ENCODE results near the gene ZNF385B. TPM values are rescaled to one million over a fixed set of nuclear protein-coding genes. Genes with fewer than 3 reads are reported as not detected.

The ZNF385B gene
- total RNA-seq, 1 donor from 2014 or later, result 0.89 TPM

GRCh38 chr2:179855673-179856072, 5.7 kb downstream of the ZNF385B start:
- DNase-seq, result no peak

GRCh38 chr2:179854891-179855290, 6.5 kb downstream of the ZNF385B start:
- no peak for DNase-seq

- DNase-seq, result no peak
These were observed 8.3 kb downstream of the ZNF385B start for GRCh38 chr2:179853108-179853507.

- DNase-seq, result no peak
These were observed 11.2 kb downstream of the ZNF385B start for GRCh38 chr2:179850188-179850587.

DNA sequence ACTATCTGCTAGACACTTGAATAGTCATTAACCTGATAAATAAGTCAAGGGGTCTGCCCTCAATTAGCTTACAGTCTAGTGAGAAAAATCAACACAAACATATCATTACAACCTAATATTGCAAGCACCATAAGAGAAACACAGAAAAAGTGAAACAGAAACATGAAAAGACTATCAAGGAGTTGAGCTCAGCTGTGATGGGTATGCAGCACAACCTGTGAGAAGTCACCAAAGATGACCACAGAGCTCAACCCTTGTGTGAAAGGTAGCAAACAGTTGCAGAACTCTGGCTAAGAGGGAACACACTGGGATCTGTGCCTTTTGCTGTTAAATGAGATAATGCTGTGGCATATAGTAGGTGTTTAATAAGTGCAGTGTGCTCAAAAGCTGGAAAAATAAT, 11.7 kb downstream of the ZNF385B start:
- DNase-seq, result no peak

DNA sequence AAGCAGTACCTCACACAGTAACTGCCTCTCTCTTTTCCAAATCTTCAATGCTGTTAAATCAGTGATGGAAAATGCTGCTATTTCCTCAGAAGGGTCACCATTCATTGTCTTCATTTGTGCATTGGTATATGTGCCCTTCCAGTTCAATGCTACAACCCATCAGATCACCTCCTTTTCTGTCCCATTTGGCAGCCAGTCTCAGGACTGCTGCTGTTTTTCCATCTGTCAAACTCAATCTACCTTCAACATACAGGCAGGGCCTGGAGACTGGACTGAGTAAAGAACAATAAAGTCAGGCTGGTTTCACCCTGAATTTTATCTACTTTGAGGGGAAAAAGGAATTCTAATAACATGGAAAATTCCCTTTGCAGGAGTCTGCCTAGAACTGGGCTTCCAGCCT, 17.9 kb downstream of the ZNF385B start:
- DNase-seq, result no peak

DNA sequence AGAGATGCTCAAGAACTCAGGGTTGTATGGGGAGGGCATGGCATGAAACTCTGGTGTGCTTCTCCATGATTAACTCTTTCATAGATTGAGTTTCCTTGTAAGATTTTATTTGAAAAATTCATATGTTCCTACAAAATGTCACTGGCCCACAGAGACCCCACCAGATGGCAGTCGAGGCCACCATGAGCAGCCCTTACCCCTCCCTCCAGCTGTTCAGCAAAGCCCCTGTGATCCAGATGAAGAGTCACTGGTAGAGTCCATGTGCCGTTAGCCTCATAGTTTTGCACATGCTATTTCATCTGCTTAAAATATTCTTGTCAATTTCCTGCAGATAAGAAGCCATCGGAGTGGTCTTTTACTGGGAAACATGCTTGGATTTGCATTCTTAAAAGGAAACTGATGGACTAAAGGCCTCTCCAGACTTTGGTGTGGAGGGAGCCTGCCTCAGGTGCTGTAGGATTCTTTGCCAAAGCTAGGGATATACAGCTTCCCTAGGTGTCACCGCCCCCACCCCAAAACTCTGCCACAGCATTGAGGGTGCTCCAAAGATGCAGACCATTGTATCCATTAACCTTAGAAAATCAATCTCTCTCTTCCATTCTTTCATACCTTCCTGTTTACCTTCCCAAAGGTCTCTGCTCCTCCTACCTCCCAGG, 18.8 kb downstream of the ZNF385B start:
- DNase-seq, result no peak

DNA sequence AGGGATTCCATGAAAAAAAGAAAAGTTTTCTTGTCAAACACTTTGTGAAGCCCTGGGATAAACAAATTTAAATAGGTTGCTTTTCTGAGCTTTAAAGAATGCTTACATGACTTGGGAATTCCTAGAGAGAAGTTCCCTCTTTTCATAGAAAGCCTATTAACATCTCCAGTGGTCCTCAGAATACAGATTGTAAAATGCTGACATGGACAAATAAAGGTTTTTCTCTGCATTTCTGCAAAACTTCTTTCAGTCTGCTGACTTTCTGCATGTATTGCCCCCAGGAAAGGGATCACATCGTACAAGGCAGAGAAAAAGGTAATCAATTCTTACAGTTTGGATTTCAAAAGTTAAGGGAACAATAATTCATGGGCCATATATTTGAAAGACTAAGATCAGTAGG, 20.6 kb downstream of the ZNF385B start:
- no peak for DNase-seq

DNA sequence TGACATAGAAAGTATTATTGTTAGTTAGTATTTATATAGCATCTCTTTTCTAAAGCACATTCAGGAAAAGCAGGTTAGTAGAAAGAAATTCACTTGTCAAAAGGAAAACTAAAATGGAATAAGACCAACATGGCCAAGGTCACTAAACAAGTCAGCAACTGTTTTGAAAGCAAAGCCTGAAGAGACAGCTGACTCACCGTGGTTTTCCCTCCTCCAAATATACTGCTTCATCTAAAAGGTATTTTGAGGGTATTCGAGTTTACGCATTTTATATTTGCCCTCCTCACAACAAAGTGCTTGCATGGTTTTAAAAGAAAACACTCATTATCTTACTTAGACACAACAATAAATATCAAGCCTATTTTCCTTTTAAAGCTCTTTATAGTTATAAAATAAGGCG, 24.0 kb downstream of the ZNF385B start:
- DNase-seq, result no peak

DNA sequence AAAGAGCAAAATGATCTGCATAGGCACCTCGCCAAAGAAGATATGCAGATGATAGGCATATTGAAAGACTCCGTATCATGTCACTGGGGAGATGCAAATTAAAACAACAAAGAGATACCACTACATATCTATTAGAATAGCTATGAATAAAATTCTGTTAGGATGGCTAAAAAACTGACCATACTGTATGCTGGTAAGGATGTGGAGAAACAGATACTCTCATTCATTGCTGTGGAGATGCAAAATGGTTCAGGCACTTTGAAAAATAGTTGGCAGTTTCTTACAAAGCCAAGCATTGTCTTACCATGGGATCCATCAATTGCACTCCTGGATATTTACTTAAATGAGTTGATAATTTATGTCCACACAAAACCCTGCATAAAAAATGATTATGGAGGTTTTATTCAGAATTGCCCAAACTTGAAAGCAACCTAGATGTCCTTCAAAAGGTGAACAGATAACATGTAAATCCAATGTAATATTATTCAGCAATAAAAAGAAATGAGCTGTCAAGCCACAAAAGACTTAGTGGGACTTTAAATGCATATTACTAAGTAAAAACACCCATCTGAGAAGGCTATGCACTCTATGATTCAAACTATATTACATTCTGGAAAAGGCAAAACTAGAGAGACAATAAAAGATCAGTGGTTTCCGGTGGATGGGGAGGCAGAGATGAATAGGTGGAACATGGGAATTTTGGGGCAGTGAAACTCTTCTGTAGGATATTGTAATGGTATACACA, 31.2 kb downstream of the ZNF385B start:
- no peak for DNase-seq

DNA sequence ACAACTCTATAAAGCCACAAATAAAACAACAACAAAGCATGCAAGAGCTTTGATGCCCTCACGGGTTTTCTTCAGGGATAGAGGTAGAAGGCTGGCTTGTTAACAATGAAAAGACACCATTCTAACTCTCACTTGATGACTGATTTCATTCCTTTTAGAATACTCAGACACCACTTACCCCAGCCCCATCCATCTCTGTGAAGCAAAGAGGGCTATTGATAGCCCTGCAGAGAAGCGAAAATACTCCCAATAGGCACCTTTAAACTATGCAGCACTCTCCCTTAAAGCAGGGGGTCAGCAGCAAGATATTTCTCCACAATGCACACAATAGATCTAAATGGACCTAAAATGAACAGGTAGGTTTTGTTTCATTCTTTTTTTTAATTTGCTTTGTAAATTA, 35.1 kb downstream of the ZNF385B start:
- no peak for DNase-seq

DNA sequence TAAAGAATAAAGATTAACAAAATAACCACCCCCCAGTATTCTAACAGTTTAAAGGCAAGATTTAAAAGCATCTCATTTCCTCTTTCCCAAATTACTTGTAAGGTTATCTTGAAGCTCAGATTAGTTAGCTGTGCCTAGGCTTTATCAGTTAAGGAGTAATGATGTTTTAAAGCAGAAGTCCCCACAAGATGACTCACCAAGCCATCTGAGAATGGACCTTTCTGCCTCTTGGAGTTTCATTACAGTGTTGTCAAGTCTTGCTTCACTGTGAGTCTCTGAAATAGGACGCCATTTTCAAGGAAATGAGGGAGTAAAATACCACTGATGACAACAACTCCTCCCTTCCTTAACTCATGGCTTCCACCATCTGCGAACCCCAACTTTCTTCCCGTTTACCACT, 35.9 kb downstream of the ZNF385B start:
- DNase-seq, result no peak

DNA sequence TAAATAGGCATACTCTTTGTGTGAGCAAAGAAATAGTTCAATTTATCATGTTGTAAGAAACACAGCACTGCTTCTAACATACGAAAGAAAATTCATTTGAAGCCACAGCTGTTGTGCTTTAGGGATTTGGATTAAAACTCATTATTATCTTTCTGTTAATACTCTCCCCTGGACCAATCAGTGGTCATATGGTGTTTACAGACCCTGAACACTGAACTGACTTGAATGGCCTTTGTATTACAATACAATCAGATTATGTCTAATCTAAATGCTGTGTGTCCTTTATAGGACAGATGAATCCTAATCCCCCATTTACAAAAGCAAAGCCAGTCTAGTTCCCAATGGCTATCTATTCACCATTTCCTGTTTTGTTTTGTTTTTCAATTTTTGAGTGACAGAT, 36.5 kb downstream of the ZNF385B start:
- DNase-seq, result no peak

DNA sequence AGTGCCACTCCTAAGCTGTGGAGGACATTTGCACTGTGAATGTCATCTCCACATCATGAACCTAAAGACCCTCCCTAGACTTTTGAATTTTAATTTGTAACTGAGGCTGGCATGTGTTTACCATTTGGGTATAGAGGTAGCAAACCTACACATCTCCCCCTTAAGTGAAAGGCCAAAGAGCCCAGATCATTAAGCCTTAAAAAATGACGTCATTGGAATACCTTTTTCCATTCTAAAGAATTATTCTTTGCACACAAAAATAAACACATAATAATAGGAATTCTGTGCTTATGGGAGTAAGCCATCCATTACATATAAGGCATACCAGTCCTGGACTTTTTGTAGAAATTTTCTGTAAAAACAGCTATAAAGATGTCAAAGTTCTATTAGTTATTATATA, 38.9 kb downstream of the ZNF385B start:
- DNase-seq, result no peak

DNA sequence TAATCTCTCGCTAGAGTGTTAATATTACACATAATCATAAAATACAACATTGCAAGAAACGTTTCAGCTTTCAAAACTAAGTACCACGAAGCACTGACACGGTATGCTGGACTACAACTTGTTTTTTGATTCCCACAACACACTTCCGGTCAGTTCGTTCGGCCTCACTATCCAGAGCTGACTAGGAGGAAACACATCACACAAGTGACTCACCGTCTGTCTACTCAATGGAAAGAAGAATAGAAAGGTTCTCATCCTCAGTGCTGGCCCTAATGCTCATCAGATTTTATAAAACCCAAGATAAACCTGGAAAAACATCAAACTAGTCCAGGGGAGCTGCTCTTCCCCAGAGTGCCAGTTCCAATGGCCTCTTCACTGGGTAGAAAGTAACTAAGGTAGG, 42.9 kb downstream of the ZNF385B start:
- DNase-seq, result no peak

DNA sequence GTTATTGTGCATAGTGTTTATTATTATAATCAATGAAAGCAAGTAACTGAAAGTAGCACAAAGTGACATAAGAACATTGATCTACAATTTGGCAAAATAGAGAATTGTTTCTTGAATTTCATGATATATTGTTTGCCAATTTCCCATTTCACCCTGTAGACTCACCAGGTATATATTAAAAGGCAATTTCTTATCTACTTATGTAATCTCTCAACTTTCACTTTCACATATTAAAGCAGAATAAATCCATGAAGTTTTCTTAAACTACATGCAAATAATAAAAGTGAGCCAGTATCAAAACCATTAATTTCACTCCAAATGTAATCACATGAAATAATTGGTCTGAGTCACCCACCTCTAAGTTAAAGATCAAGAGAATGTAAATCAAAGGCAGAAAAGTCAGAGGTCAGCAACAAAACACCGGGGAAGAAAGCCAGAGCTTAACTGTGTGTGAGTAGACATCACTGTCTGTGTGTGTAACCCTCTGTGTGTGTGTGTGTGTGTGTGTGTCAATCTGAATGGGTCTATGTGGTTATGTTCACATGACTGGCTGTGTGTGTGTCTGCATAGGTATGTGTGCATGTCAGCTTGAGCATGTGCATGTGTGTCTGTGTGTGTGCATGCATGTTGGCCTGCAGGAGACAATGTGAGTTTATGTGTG, 44.1 kb downstream of the ZNF385B start:
- no peak for DNase-seq

DNA sequence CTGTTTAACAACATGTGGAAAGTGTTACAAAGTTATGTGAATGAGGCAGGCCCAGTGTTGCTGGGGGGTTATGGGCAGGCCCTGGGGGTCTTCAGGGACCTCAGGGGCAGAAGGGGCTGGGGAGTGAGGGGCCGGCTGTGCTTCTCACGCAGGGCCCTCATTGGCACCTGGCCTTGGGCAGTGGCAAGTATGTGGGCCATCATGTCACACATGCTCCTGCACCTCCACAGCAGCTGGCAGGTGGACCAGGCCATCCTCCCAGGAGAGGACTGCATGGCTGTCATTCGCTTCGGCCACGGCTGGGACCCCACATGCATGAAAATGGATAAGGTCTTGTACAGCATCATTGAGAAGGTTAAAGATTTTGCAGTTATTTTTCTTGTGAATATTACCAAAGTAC, 47.4 kb downstream of the ZNF385B start:
- DNase-seq, result no peak

- DNase-seq, result no peak
These were observed 48.9 kb downstream of the ZNF385B start for GRCh38 chr2:179812501-179812900.

DNA sequence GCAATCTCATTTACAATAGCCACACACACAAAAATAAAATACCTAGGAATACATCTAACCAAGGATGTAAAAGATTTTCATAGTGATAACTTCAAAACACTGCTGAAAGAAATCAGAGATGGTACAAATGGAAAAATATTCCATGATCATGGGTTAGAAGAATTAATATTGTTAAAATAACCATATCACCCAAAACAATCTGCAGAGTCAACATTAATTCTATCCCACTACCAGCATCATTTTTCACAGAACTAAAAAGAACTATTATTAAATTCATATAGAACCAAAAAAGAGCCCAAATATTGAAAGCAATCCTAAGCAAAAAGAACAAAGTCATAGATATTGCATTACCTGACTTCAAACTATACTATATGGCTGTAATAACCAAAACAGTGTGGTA, 50.4 kb downstream of the ZNF385B start:
- no peak for DNase-seq

- DNase-seq, result no peak
These were observed 51.8 kb downstream of the ZNF385B start for GRCh38 chr2:179809606-179810005.

GRCh38 chr2:179805001-179805400, 56.4 kb downstream of the ZNF385B start:
- no peak for DNase-seq

DNA sequence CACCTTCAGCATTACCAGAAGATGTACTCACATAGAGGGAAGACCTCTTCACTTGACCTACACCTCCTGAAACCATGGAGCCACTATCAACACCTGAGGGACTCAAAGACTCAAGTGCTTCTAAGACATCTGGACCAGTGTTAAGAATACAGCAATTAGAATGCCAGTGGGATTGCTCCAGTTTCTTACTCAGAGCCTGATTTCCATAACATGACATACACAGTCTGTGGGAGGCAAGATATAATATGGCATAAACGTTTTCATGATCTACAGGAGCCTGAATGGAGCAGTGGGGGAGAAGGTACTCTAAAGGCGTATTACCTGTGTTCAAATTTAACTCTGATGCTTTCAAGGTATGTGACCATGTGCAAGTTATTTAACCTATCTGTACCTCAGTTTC, 57.2 kb downstream of the ZNF385B start:
- DNase-seq, result no peak

DNA sequence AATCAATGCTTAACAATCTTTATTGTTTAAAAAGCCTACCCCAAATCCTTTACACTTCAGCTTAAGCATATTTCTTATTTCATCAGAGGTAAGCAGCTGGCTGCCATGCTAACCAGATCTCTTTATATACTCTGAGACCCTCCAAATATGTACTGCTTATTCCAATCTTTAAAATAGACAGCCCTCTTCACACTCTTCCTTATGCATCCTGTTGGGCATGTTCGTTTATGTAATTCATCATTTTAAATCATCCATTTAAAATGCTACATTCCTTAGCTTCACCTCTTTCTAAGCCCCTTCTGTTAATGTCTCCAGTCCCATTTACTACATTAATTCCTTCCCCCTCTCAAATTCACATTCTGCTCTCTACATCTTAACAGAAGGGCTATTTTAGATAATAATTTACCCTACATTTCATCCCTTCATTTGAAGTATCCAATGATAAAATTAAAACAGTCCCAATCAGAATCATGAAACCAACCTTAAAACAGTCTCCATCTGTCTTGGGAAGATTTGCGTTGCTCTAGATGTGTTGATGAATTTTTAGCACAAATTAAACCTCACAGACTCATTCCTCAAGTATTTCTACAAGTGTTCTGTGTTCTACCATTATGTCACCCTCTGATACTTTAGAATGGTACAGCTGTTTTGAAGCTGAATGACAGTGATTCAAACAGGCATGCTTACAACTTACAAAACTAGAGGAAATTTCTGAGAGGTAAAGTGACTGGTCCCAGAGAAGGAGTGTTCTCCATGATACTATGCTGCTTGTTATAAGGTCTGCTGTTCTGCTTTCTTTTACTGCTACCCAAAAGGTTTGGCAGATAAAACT, 59.1 kb downstream of the ZNF385B start:
- no peak for DNase-seq
